HepG2 (cell line): ENCODE data around the gene LYSMD2. TPM values are rescaled to one million over a fixed set of nuclear protein-coding genes. Genes with fewer than 3 reads are reported as not detected.

Source experiments
- ATAC-seq: fragments of 200-7000 bp; cut with Tn5 transposase; 3 replicates; pipeline ENCODE4 v1.9.1; 2020; ENCODE audit warnings: mild to moderate bottlenecking, moderate library complexity
- BruUV-seq: library from RNA; stranded (reverse); fragments of 400-500 nt; replicated peaks from 2 replicates; lab custom pipeline; 2021; lab: Mats Ljungman, UMichigan
- CTCF ChIA-PET: fragments of 300-600 bp; formaldehyde crosslinking; extraction: SDS; loops from one replicate; lab custom pipeline; 2021; ENCODE audit warnings: low total read pairs, inconsistent platforms, low intra/inter-chr PET ratio; lab: Yijun Ruan, JAX
- POLR2A ChIA-PET: fragments of 350-600 bp; sonication (Branson Sonifier 250); formaldehyde crosslinking; loops from one replicate; lab custom pipeline; 2020; ENCODE audit warnings: antibody characterized with exemption, inconsistent platforms; lab: Yijun Ruan, JAX
- DNase-seq: peaks from one replicate; pipeline ENCODE4 v3.0.0-alpha.2; 2015; ENCODE audit warnings: low spot score
- FAIRE-seq: peaks from 3 replicates; lab custom pipeline; 2011; peaks lifted over from hg19 to GRCh38; lab: Jason Lieb, UNC
- H2AFZ ChIP-seq: one replicate; pipeline ENCODE4 v1.6.1; 2011; ENCODE audit warnings: low read length, inconsistent platforms
- H3K27ac ChIP-seq: fragments of 300-600 bp; 3 replicates; pipeline ENCODE4 v1.8.0; 2011; ENCODE audit warnings: mixed run types, mild to moderate bottlenecking, mixed read lengths, low read length, inconsistent platforms; ENCODE audit not compliant: insufficient read depth; ENCODE audit errors: extremely low read length
- H3K27me3 ChIP-seq, 2 experiments: fragments of 200-600 bp in 1 of 2; 2 replicates in 1 of 2; 3 replicates in 1 of 2; pipeline versions ENCODE4 v1.6.0 to v1.8.0; 2011; ENCODE audit warnings: low read length in 2 of 2, mild to moderate bottlenecking in 2 of 2, moderate library complexity in 2 of 2, inconsistent platforms in 1 of 2; ENCODE audit not compliant: insufficient read depth in 2 of 2, control insufficient read depth in 1 of 2
- H3K36me3 ChIP-seq, 2 experiments: fragments of 200-600 bp in 1 of 2; replicated peaks in 1 of 2; 2 replicates in 1 of 2; 3 replicates in 1 of 2; pipeline versions ENCODE4 v1.5.1 to v1.8.0; 2011; ENCODE audit warnings: low read length in 2 of 2, inconsistent platforms in 1 of 2; ENCODE audit not compliant: insufficient read depth in 2 of 2, control insufficient read depth in 1 of 2
- H3K4me1 ChIP-seq: 2 replicates; pipeline ENCODE4 v1.5.1; 2012; ENCODE audit warnings: low read length, inconsistent platforms; ENCODE audit not compliant: insufficient read depth
- H3K4me2 ChIP-seq: 2 replicates; pipeline ENCODE4 v1.6.0; 2011; ENCODE audit warnings: low read depth, low read length, inconsistent platforms
- H3K4me3 ChIP-seq, 3 experiments: fragments of 200-600 bp in 1 of 3; sonication (generic), shearing (Covaris generic) in 1 of 3; replicated peaks in 1 of 3; 2 replicates each; pipeline ENCODE4 v1.5.1; 2011 to 2016; ENCODE audit warnings: low read length in 3 of 3, inconsistent platforms in 2 of 3, low read depth in 2 of 3, mild to moderate bottlenecking in 2 of 3, control low read depth in 1 of 3, mixed read lengths in 1 of 3; ENCODE audit not compliant: insufficient read depth in 1 of 3
- H3K79me2 ChIP-seq: one replicate; pipeline ENCODE4 v1.6.1; 2011; ENCODE audit warnings: low read length, inconsistent platforms; ENCODE audit not compliant: insufficient read depth
- H3K9ac ChIP-seq: 2 replicates; pipeline ENCODE4 v1.6.0; 2011; ENCODE audit warnings: mild to moderate bottlenecking, low read depth, low read length, inconsistent platforms; ENCODE audit not compliant: insufficient read depth
- H3K9me3 ChIP-seq: 2 replicates; pipeline ENCODE4 v1.5.1; 2012; ENCODE audit warnings: mild to moderate bottlenecking, low read length
- H4K20me1 ChIP-seq: 2 replicates; pipeline ENCODE4 v1.6.0; 2011; ENCODE audit warnings: inconsistent platforms, mild to moderate bottlenecking, low read length, moderate library complexity; ENCODE audit not compliant: insufficient read depth
- CTCF ChIP-seq: sonication (generic); formaldehyde crosslinking; IDR thresholded peaks from 2 replicates; pipeline ENCODE4 v1.5.0; 2020; ENCODE audit warnings: mild to moderate bottlenecking, missing genetic modification reagents, moderate library complexity
- MIXL1 ChIP-seq: IDR thresholded peaks from 2 replicates; pipeline ENCODE4 v1.6.1; 2016
- PRMT3 ChIP-seq: sonication (generic); formaldehyde crosslinking; IDR thresholded peaks from 2 replicates; pipeline ENCODE4 v1.8.1; 2022; ENCODE audit warnings: low read depth, mild to moderate bottlenecking, moderate library complexity, missing genetic modification reagents, borderline replicate concordance
- RNF219 ChIP-seq: sonication (generic); formaldehyde crosslinking; IDR thresholded peaks from 2 replicates; pipeline ENCODE4 v1.5.0; 2020; ENCODE audit warnings: mild to moderate bottlenecking, missing genetic modification reagents
- ZNF670 ChIP-seq: sonication (generic); formaldehyde crosslinking; IDR thresholded peaks from 2 replicates; pipeline ENCODE4 v1.8.0; 2022; ENCODE audit warnings: mild to moderate bottlenecking, missing genetic modification reagents, borderline replicate concordance
- ZNF672 ChIP-seq: sonication (generic); formaldehyde crosslinking; IDR thresholded peaks from 2 replicates; pipeline ENCODE4 v1.8.1; 2022; ENCODE audit warnings: missing genetic modification reagents
- ZNF839 ChIP-seq: sonication (generic); formaldehyde crosslinking; IDR thresholded peaks from 2 replicates; pipeline ENCODE4 v1.4.0; 2020; ENCODE audit warnings: missing genetic modification reagents, mild to moderate bottlenecking, borderline replicate concordance
- WGBS: methylation state at CpG from one replicate; pipeline ENCODE4 v1.1.6; 2017; ENCODE audit warnings: low lambda C conversion rate; 5-methylcytosine and 5-hydroxymethylcytosine counted together
- in situ Hi-C: cut with HindIII; loops from 2 replicates; pipeline ENCODE4 v1.10.0; 2017; ENCODE audit warnings: low pct_unique_long_range_greater_than_20kb; ENCODE audit not compliant: extremely low pct_ligation_motif_present
- intact Hi-C: fragments of 100-400 bp; cut with micrococcal nuclease; formaldehyde crosslinking; loops from one replicate; pipeline ENCODE4 v1.10.0; 2022; ENCODE audit not compliant: unreplicated experiment
- polyA plus RNA-seq, 8 experiments: library from polyadenylated mRNA; depleted of rRNA in 3 of 8; stranded (reverse) in 7 of 8; unstranded in 1 of 8; fragments of >200 nt; fragmentation: Illumina TruSeq in 4 of 8; extraction: Trizol in 4 of 8; gene quantifications; 2 replicates each; pipeline versions ENCODE4 v1.2.1 to v1.2.3, GENCODE V29; 2011 to 2016; ENCODE audit warnings: low read depth in 4 of 8, missing spikeins in 1 of 8, mixed read lengths in 1 of 8; ENCODE audit not compliant: insufficient read depth in 1 of 8
- total RNA-seq, 5 experiments: library from RNA; depleted of rRNA; stranded (reverse); fragments of >200 nt; fragmentation: Illumina TruSeq; extraction: Trizol; gene quantifications; 2 replicates each; pipeline ENCODE4 v1.2.3, GENCODE V29; 2016; ENCODE audit warnings: low read depth in 1 of 5

LYSMD2 gene
- total and polyA plus RNA-seq, 2 of the 13 experiments (the other 11 are each of a cell fraction or from before 2014, with no cell fraction given), result 0.05 to 0.27 TPM

DNA sequence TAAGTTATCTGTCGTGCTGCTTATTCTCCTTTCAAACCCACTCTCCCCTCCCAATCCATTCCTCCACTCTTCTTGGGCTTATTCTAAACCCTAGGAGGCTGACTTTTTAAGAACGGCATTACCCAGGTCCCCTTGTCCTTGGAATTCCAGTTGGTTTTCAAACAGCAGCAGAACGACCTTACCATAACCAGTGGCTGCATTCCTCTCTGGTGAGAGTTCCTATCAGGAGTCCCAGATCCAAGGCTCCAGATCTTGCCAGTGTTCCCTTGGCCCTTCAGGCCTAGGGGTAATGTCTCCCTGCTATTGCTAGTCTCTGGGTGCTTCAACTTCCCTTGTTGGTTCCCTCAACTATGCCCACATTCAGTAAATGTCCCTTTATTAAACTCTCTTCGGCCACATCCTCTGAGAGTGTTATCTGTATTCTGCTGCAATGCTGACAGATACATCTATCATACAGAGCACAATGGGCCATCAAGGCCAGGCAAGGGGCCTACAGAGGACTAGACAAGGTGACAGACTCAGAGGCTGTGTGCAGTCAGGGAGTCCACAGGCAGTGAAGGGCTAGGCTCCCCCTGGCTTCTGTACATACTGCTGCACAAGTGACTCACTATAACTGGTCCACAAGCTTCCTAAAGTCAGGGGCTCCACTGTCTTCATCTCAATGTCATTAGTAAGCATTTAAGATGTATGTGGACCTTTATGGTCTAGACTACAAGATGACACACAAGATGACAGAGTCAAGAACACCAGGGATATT is 10.1 kb downstream of the LYSMD2 start:
- Histone ChIP-seq H3K9me3 (no peaks in the 10 kb centered on the region), H3K4me3 (no peak overlapping the region), H3K36me3 (no peaks in the 10 kb centered on the region), H2AFZ (no peak overlapping the region), H3K79me2 (no peaks in the 10 kb centered on the region), H4K20me1 (no peaks in the 10 kb centered on the region), H3K27me3 (peaks cover 0 to 3% of the 10 kb centered on the region in 2 experiments; a peak in 1 of 5 replicates), H3K9ac (no peak overlapping the region), H3K27ac (no peak overlapping the region), H3K4me2 (no peak overlapping the region), H3K4me1 (no peaks in the 10 kb centered on the region)
- DNase-seq (peak; percentile 11), FAIRE-seq (no peak), ATAC-seq (peak; percentile 93)
- TF ChIP-seq RNF219 (CRISPR knock-in tag) (no peak), CTCF (CRISPR knock-in tag) (peak; percentile 38), ZNF672 (no peak), MIXL1 (CRISPR knock-in tag) (no peak), ZNF670 (CRISPR knock-in tag) (no peak), ZNF839 (CRISPR knock-in tag) (no peak), PRMT3 (CRISPR knock-in tag) (no peak)
- no TSS peak for BruUV-seq
- in situ Hi-C loops, result no loop called here
- CTCF ChIA-PET, result no interaction called here
- WGBS, result 30% methylated on average over 4 of the region's 4 CpGs
- POLR2A ChIA-PET, result no interaction called here
- intact Hi-C loops, result no loop called here
